HG03139 (cell line): ENCODE measurements around the gene SPOCK1.

Source experiments
- ATAC-seq: cut with Tn5 transposase; IDR thresholded peaks from one replicate; pipeline ENCODE4 v1.9.1; 2021; ENCODE audit not compliant: unreplicated experiment

SPOCK1 gene

DNA sequence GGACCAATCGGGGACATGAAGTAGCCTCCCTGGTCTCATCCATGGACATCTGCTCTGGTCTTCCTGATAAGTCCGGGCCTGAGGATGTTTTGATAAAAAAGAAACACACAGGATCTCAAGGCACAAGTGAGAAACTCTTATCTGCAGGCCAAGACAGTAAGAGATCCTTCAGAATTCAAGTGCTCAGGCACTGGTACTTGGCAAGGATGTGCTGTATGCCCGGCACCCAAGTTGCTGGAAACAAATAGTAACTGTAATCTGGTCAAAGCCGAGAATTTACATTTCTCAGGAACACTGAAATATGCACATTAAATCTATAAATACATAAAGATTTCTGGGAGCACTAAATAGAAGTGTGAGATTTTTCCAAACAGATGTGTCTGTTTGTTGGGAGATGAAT, 165.7 kb downstream of the SPOCK1 start:
- no peak for ATAC-seq

DNA sequence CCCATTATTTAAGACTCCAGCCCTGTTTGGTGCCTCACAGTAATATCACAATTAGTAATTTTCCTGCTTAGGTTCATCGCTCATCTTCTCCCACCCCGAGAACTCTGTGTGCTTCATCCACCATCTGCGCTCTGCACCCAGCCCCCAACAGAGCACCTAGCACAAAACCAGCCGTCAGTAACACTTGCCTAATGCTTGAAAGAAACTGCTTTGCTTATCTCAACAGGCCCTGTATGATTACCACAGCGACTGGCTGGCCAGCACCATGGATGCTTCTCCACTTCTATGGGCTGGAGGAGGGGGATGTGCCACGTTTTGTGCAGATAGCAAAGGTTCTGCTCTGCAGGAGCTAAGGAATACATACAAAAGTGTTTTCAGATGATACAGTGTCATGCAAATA, 166.8 kb downstream of the SPOCK1 start:
- no peak for ATAC-seq

DNA sequence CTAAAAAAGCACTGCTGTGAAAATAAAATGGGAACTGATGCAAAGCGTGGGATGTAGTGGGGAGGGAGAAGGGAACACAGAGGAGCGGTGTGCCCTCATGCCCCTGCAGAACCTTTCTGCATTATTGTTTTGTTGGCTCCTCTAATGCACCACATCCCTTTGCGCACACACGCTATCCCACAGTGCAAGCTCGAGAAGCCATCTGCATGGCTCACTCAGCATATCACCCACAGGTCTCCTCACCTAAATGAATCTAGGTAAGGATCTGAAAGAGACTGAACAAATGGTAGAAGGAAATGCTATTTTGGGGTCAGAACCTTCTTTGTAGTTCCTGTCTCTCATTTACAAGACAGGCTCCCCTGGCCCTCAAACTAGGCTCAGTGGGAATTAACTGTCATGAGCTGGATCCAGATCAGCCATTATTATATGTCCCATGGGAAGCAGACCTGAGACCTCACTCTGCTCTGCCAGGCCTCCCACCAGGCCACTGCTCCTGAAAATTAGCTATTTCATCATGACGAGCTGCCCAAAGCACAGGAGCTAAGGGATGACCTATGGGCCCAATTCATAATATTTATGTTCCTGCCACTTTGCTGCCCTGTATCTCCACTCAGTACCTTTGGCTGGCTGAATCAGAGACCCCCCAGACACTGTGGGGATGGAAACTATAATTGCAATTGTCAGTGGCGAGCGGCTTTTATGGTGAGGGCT, 169.4 kb downstream of the SPOCK1 start:
- ATAC-seq = no peak

DNA sequence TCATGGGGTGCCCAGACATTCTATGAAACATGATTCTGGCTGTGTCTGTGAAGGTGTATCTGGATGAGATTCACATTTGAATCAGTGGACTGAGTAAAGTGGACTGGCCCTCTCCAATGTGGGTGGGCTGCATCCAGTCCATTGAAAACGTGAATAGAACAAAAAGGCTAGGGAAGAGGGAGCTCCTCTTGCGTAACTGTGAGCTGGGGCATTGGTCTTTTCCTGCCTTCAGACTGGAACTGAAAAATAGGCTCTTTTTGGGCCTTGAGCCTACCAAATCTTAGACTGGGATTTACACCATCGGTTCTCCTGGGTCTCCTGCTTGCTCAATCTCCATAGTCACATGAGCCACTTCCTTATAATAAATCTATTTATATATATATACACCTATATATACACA, 170.1 kb downstream of the SPOCK1 start:
- ATAC-seq = no peak

DNA sequence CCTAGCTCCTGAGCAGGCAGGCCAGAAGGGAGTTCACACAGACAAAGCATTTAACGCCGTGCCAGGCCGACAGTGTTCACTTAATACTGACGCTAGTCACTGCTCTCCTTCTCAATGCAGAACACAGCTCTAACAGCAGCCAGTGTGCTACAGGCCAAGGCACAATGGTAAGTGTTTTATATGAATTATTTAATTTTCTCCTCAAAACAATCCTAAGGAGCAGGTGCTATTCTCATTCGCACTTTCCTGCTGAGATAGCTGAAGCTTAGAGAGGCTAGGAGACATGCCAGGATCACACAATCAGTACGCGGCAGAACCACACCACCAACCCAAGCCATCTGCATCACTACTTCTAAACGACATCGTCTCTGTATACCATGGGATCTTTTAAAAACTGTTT, 170.7 kb downstream of the SPOCK1 start:
- no peak for ATAC-seq

DNA sequence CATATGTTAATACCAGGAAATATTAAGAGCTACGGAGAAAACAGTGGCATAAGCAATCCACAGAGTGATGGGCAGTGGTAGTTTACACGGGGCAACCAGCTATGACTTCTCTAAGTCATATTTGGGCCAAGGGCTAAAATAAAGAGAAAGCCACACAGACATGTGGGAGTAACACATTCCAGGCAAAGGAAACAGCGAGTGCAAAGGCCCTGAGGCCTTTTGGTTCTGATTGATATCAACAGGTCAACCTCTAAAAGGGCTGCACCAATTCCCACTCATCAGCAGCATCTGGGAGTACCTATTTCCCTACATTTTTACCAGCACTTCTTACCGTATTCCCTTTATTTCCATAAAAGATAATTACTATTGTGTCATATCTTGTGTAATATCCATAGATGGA, 173.4 kb downstream of the SPOCK1 start:
- no peak for ATAC-seq

DNA sequence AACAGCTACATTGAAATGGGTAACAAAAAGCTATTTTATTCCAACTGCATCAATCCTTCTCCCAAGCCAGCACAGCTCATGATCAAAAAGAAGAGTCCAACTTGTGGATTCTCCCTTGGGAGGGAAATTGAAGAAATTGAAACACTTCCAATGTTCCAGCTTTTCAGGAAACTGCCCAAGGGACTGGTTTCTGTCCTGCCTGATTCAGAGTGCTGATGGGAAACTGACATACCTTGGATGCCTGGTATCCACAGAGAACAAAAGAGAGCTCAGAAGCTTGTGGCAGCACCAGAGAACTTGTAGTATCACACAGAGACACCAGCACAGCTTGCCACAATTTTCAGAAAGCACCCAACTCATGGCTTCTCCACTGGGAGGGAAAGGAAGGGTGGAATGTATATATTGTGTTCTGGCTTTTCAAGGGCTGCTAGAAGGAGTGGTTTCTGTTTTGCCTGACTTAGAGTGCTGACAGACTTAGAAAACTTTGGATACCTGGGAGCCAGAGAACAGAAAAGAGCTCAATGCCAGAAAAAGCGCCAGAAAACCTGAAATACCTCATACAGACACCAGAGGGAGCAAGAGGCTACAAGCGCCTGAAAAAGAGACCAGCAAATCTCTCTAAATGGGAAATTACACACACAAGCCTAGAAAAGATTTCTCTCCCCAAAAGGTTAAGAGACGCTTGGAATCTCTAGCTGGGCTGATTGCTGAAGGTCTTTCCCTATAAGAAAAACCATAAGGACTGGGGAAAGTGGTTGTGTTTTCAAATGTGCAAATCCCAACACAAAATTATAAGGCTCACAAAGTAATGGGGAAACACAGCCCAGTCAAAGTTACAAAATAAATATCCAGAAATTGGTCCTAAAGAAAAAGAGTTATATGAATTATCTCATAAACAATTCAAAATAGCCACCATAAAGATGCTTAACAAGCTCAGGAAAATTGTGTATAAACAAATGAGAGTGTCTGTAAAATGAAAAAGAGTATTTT, 178.8 kb downstream of the SPOCK1 start:
- ATAC-seq = no peak

DNA sequence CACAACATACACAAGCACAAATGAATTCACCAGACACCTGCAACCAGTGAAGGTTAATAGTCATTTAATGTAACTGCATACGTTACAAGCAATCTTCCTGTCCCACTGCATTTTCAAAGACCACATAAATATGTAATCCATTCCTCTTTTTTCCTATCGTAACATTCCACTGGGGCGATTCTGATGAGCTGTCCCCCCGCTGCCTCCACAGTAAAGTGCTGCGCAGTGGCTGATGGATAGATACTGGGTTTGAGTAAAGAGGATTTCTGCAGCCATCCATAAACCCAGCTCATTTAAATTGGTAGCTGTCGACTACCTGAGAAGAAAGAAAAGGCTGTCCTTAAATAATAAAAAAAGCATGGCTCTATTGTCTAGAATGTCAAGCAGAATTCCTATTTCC, 181.1 kb downstream of the SPOCK1 start:
- ATAC-seq = no peak

DNA sequence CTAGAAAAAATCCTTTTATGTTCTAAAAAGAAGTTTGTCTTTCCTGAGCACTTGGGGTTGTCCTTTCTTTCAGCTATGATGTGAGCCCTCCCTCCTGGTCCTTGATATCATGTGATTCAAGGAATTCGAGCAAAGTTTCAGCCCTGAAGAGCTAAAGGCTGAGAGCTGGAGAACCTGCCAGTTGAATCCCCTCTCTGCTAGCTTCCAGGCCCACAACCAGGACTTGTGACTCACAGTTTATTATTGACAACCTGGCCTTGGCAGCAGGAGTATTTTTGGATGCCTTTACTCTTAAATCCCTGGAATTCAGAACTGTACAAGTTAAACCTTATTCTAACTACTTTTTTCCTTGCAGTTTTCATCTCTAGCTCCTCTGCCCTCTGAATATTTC, 182.8 kb downstream of the SPOCK1 start:
- no peak for ATAC-seq

DNA sequence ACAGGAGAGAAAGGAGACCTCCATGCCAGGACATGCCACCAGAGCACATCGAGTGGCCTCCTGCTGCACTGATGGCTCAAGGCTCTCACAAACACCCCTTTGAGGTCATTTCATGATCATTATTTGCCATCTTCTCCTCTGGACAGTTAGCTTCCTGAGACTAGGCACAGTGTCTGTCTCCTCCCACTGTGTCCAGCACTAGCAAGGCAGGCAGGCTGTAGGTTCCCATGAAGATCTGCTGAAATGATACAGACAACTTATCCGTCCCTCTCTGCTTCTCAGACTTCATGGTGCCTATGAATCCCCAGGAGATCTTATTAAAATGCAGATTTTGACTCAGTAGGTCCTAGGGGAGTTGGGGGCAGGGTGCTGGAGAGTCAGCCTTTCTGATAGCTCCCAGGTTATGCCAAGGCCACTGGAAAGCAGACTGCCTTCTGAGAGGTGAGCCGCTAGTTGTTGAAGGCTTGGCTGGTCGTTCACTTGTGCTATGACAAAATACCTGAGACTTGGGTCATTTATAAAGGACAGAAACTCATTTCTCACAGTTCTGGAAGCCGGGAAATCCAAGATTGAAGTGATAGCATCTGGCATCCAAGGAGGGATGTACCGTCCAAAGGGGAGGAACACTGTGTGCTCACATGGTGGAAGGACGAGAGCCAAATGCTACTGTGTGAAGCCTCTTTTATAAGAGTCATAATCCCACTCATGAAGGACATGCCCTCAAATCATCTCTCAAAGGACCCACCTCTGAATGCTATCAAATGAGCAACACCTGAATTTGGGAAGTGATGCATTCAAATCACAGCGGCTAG, 183.4 kb downstream of the SPOCK1 start:
- no peak for ATAC-seq

DNA sequence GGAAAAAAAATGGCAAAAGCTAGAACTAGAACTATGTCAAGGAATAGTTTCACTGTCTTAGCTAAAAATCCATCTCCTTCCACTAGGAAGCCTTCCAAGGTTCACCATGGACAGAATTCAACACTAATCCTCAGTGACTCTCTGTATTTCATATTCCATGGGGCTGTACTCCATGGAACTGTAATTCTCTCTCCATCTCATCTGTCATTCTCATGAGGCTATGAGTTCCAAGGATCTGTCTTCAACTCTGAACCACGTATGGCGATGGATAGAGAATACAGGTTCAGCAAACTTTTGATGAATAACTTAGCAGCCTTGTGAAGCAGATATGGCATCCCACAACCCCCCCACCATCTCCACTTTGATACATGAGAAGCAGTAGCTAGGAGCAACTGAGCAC, 184.0 kb downstream of the SPOCK1 start:
- ATAC-seq = no peak

DNA sequence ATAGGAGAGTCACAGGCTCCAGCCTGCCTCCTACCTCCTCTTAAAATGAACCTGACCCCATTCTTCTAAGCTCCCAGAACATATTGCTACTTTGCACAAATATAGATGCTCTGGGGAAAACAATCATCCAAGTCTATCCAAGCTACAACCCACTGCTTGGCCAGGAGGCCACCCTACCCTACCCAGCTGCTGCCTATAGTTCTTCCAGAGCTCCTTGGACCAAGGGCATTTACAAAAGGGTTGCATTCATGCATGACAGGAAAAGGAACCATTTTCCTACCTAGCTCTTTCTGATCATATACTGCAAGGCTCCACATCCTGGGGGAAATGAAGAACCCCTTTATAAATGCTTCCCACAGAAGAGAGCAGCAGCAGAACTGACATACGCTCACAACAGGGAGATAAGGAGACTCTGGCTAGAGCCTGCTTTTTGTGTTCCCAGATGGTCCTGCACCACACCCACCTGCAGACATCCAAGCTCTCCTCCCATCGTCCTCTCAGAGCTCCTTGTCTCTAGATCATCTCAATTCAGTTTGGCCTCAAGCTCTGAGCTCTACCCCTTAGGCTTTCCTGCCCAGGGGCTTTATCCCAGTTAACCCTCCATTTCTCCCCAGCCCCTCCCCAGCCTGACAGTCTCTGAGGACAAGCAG, 185.5 kb downstream of the SPOCK1 start:
- ATAC-seq = no peak

DNA sequence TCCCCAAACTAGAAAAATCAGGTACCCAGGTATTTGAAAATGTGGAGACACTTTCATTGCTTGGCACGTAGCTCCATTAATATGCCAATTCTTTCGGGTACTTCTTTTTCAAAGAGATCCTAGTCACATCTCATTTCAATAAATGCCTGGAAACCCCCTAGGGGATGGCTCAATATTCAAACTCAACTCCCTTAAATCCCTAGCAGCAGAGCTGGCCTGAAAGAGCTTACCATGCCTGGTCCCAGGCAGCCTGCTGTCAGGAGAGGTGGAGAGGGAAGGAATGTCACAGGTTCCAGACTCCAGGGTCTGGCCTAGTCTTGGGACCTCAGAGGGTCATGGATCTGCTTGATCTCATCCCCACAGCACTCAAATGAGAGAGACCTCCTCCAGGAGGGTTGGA, 187.1 kb downstream of the SPOCK1 start:
- no peak for ATAC-seq

DNA sequence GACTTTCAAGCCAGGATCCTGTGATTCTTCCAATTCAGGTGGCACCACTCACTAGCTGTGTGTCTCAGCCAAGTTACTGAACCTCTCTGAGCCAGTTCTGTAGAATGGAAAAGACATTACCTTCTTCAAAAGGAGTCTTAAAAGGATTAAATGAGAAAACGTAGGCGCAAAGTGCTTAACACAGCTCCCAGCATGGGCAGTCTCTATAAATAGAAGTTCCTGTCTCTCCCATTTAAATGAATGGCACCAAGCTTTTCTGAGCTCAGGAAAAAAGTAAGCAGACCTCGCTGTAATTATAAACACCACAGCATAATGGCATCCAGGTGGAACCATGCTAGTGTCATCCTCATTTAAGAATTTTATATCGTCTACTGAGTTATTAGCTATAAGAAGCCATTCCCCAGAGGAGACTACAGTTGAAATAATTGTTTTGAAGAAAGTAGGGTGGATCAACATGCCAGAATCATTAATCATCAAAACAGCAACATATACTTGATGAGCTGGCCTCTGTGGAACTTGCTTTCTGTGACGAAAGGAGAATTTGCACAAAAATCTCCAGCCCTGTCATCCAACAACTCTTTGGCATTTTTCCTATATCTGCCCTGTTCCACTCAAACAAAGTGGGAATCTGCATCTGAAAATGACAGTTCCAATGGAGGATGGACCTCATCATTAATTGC, 188.9 kb downstream of the SPOCK1 start:
- ATAC-seq = no peak

DNA sequence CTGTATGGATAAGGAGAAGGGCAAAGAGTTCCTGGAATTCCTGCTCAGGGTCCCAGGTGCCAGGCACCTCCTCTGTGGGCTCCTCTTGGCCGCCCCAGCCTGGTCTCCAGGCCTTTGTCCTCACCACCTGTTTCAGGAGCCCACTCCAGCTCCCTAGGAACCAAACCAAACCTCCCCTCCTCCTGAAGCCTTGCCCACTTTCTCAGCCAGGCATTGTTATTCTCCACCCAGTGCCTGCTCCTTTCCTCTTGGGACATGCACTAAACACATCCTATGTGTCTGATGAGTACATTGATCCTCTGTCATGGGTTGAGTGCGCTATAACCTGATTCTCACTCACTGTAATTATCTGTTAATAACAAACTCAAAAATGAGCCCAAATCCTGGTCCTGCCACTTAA, 189.8 kb downstream of the SPOCK1 start:
- ATAC-seq = no peak

DNA sequence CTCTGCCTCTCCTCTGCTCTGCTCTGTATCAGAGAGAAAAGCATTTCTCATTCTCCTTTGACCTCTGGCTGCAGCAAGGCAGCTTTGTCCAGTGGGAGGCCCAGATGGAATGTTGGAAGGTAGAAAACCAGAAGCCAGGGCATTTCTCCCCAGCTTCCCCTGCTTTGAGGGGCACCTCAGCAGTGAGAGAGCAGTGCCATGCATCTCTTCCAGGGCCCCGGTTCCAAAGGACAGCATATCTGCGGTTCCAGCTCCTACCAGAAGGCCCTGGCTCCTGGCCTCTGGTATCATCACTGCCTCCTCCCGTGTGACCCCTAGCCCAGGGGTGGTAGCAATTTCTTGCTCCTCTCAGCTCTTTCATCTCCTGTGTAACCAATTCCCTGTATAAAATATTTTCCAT, 190.8 kb downstream of the SPOCK1 start:
- ATAC-seq = no peak

DNA sequence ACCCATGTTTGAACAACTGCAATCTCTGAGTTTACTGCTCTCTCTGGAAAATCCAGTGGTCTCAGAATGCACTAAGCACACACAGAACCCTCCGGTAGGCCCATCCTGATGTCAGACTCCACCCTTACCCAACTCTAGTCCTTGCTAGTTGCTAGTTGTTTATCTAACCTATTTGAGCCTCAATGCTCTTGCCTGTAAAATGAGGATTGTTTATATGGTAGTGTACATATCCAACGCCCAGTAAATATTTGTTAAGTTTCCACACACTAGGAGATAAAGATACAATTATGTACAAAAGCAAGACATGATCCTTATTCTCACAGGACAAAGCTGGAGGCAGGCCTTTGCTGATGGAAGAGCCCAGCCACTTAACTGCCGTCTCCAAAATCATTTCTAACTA, 192.2 kb downstream of the SPOCK1 start:
- ATAC-seq = no peak

DNA sequence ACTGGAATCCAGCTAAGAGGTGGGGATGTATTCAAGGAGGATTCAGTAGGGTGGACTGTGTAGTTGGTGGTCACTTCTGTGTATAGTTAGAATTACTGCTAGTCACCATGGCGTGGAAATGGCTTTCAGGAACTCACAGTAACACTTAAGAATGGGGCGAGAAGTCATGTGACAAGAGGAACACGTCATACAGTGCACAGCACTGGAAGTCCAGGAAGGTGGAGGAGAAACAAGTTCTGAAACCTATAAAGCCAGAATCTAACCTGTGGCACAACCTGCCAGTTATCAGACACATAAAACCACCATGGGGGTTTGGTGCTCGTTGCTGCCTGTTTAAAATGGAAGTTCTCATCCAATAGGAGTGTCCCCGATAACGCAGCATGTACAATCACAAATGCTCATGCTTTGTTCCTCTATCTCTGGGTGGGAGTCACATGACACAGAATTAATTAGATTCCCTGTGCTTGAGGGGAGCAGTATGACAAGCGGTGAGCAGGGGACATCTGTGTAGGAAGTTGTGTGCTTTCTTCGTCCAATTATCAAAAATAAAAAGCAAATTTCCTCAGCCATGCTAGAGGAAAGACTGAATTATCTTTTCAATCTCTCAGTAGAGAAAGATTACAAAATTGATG, 193.0 kb downstream of the SPOCK1 start:
- no peak for ATAC-seq

DNA sequence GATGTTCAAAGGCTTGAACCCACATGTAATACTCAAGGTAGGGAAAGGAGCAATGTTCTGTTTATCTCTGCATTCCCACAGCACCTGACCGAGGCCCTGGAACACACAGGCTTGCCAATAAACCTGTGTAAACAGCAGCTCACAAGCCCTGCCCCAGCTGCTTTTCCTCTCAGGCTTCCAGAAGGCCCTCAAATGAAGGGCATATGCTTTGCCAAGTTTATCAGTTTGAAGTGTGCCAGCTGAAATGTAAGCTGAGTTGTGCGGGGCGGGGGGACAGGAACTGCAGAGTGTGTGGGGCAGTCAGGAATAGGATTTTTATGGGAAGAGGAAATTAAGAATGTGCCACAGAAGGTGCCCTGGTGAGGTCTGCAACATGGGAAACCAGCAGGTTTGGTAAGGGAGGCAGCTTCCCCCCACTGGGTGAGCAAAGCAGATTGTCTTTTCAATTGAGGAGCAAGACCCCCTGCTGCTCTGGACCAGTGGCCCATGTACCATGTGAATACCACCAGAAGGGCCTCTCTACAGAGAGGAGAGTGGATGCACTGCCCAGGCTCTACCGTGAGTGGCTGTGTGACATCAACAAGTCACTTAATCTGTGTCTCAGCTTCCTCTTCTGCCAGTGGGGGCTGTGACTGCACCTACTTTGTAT, 194.8 kb downstream of the SPOCK1 start:
- ATAC-seq = no peak
